ENCODE data around the gene SLC23A2.

GRCh38 chr20:5013682-5014447 is 12.6 kb upstream of the SLC23A2 start:
- TF ChIP-seq CTCF (IDR thresholded peaks at IDR 0.05) (no peak), POLR2AphosphoS5 (IDR thresholded peaks at IDR 0.05; ENCODE audit: low read depth, low read length) (no peak)

Measured in Panc1 (cell line).